Fibroblast of villous mesenchyme (primary cell): ENCODE data around the gene ZNF236. TPM values are rescaled to one million over a fixed set of nuclear protein-coding genes. Genes with fewer than 3 reads are reported as not detected.
"Not testable (repeated sequence)": the region's sequence is repeated elsewhere in the genome, so short reads cannot be mapped to it uniquely, and the experiment has no call there.

Experiments
- DNase-seq: peaks from one replicate; pipeline ENCODE4 v3.0.0-alpha.2; 2010; ENCODE audit warnings: low read depth
- H3K4me3 ChIP-seq: 2 replicates; pipeline ENCODE4 v1.5.1; 2011; ENCODE audit warnings: low read depth, mild to moderate bottlenecking, low read length
- CTCF ChIP-seq: IDR thresholded peaks from 2 replicates; pipeline ENCODE4 v1.5.1; 2012; ENCODE audit warnings: low read depth, mild to moderate bottlenecking, low read length; ENCODE audit not compliant: insufficient read depth
- total RNA-seq: library from RNA; depleted of rRNA; stranded (reverse); fragments of >200 nt; gene quantifications from 2 replicates; pipeline ENCODE4 v1.2.3, GENCODE V29; 2012

Gene ZNF236
- total RNA-seq, 1 donor = 12.5 TPM

DNA sequence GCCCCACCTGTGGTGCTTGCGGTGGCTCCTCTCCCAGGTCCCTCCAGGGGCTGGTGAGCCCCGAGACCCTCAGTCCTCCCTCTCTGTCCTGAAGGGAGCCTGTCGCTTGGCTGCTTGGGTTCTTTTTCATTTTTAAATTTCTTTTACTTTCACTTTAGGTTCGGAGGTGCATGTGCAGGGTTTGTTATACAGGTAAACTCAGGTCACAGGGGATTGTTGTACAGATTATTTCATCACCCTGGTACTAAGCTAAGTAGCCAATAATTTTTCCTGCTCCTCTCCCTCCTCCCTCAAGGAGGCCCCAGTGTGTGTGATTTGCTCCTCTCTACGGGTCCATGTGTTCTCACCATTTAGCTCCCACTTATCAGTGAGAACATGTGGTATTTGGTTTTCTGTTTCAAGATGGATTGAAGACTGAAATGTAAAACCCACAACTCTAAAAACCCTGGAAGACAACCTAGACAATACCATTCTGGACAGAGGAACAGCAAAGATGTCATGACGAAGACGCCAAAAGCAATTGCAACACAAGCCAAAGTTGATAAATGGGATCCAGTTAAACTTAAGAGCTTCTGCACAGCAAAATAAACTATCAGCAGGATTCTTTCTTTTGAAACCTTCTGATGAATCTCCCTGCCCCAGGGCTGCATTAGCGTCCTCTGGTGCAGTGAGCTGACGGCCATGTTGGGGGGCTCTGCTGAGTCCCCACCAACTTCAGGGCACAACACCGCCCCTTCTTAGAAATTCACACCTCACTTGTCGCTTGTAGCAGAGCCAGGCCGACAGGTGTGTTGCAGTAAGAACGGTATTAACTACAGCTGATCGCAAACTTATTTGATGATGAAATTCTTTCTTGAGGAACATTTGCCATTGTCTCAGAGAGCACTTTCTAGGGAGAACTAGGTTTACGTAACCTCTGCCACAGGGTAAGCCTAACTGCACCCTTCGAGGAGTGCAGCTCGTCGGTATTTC is 135.3 kb downstream of the ZNF236 start:
- H3K4me3 ChIP-seq = no peak overlapping the region
- no peak for DNase-seq
- TF ChIP-seq CTCF = no peak

- no peak for TF ChIP-seq CTCF
- no peak overlapping the region for H3K4me3 ChIP-seq
- peak; percentile 3 for DNase-seq
Measured at GRCh38 chr18:76958692-76959341, 136.5 kb downstream of the ZNF236 start.

DNA sequence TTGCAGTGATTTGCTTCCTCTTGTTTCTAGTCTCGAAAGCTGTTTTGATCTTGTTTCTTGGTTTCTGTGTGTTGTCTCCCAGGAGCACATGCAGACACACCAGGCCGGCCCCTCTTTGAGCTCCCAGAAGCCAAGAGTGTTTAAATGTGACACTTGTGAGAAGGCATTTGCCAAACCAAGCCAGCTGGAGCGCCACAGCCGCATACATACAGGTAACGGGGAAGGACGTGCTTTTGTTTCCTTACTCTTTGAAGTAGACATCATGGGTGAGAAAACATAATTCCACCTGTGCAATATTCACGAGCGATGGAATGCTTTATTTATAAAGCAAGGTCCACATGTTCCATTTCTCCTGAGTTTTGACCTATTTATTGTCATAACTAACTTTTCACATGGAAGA is 137.2 kb downstream of the ZNF236 start:
- H3K4me3 ChIP-seq = no peak overlapping the region
- TF ChIP-seq CTCF = no peak
- DNase-seq = no peak

DNA sequence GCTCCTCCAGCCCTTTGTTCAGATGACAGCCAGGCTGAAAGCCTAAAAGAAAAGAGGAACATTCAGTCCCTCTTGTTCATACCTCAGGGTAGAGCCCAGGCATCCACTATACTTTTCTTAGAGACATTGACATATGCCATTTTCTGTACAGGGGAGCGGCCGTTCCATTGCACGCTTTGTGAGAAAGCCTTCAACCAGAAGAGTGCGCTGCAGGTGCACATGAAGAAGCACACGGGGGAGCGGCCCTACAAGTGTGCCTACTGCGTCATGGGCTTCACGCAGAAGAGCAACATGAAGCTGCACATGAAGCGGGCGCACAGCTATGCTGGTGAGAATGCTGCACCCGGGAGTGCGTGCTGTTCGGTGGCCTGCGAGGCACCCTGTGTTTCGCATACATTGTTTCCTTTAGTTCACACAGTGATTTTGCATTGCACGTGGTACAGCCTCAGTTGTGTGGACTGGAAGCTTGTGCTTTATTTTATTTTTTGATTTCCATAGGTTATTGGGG is 138.2 kb downstream of the ZNF236 start:
- DNase-seq = no peak
- no peak overlapping the region for H3K4me3 ChIP-seq
- TF ChIP-seq CTCF = no peak

DNA sequence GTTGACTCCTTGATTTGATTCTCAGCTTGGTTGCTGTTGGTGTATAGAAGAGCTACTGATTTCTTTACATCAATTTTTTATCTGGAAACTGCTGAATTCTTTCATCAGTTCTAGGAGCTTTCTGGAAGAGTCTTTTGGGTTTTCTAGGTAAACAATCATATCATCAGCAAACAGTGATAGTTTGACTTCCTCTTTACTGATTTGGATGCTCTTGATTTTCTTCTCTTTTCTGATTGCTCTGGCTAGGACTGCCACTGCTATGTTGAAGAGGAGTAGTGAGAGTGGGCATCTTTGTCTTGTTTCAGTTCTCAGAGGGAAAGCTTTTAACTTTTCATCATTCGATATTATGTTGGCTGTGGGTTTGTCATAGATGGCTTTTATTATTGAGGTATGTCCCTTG is 140.5 kb downstream of the ZNF236 start:
- H3K4me3 ChIP-seq = no peak overlapping the region
- TF ChIP-seq CTCF = no peak
- no peak for DNase-seq

DNA sequence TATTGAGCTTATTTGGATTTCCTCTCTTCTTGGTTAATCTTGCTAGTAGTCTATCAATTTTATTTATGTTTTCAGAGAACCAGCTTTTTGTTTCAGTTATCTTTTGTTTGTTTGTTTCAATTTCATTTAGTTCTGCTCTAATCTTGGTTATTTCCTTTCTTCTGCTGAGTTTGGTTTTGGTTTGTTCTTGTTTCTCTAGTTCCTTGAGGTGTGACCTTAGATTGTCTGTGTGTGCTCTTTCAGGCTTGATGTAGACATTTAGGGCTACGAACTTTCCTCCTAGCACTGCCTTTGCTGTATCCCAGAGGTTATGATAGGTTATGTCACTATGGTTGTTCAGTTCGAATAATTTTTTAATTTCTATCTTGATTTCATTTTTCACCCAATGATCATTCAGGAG is 141.6 kb downstream of the ZNF236 start:
- TF ChIP-seq CTCF = no peak
- no peak overlapping the region for H3K4me3 ChIP-seq
- DNase-seq = no peak

GRCh38 chr18:76965555-76966151 is 143.3 kb downstream of the ZNF236 start:
- not testable (repeated sequence) for H3K4me3 ChIP-seq, DNase-seq

DNA sequence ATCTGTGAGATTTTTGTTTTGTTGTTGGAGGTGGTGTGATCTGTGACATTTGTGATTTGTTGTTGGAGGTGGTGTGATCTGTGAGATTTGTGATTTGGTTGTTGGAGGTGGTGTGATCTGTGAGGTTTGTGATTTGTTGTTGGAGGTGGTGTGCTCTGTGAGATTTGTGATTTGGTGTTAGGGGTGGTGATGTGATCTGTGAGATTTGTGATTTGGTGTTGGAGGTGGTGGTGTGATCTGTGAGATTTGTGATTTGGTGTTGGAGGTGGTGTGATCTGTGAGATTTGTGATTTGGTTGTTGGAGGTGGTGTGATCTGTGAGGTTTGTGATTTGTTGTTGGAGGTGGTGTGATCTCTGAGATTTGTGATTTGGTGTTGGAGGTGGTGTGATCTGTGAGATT is 144.9 kb downstream of the ZNF236 start:
- not testable (repeated sequence) for DNase-seq, H3K4me3 ChIP-seq
